ENCODE data around the gene IP6K3.

IP6K3 gene

DNA sequence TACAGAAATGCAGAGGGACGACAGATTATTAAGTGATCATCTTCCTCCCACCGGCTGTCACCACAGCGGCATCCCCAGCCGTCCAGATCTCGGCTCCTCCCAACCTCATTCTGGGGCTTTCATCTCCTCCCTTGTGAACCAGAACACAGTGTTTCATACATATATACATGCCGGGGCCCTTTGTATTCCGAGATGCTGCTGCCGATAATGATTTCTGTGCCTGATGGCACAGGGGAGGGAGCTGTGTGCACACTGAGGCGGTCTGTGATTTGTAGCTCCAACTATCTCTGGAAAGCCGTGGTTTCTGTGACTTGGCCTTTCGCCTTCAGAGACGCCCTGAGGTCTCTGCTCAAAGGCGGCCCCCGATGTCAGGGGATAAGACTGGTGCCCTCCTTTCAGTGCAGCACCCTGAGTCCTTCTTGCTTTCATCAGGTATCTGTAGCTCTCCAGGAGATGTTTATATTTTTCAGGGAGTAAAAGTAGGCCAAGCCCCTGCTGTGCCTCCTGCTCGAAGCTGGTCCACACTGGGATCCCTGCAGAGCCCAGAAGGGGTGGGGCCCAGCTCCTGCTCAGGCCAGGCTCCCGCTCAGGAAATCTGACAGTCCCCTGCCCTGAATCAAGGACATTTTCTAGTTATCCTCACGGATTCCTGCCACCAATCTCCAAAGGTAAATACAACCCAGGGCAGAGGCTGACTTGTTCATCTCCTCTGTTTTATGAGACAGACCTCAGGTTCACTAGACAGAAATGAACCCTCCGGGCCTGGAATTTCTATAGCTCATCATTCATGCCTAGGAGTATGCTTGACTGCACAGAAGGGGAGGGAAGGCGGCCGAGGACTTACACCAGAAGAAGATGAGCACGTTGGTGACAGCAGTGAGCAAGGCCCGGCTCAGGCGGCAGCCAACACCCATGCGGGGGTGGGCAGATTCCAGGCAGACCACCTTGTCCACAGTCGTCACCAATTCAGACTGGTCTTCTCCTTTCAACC is 31.0 kb upstream of the IP6K3 start:
- no peak for DNase-seq

GRCh38 chr6:33776764-33777163 is 30.1 kb upstream of the IP6K3 start:
- no peak for DNase-seq

- no peak for DNase-seq
Measured at GRCh38 chr6:33776186-33776585, 29.5 kb upstream of the IP6K3 start.

DNA sequence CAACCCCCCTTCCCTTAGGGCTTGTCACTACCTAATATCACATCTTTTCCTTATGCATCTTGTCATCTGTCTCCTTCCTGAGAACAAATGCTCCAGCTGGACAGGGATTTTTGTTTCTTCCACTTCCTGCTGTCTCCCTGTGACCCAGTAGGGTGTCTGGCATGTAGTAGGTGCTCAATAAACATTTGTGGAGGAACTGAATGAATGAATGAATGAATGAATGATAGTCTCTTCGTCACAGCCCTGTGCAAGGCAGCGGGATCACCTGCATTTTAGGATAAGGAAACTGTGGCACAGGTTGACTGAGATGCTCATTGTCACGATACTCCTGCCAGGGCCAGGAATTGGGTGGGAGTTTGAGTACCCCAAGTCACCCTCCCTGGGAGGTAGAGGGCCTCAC is 28.1 kb upstream of the IP6K3 start:
- no peak for DNase-seq

DNA sequence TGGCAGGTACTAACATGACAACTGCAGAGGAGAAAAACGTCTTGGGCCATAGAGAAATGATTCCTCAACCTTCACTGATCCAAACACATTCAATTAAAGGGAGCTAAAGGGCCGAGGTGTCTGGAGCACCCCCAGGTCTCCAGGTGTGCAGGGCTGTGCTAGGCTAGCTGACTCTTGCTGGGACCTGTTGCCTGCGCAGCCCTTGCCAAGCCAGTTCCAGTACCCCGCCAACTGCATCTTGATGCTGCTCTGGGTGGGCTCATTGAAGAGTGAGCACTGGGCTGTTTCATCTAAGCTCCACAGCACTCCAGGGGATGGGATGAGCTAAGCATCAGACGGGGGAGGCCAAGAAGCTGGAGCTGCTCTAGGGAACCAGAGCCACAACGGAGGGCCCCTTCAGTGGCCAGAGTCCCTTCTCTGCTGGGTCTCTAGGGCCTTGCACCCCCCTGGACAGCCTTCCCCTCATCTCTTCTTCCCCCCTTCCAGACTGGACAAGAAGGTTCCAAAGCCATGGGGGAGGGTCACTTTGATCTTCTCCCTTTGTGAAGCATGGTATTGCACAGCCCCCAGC is 26.3 kb upstream of the IP6K3 start:
- no peak for DNase-seq

- no peak for DNase-seq
Measured at GRCh38 chr6:33772082-33772830, 25.6 kb upstream of the IP6K3 start.

GRCh38 chr6:33771146-33772081 is 24.7 kb upstream of the IP6K3 start:
- DNase-seq: peak; percentile 88

DNA sequence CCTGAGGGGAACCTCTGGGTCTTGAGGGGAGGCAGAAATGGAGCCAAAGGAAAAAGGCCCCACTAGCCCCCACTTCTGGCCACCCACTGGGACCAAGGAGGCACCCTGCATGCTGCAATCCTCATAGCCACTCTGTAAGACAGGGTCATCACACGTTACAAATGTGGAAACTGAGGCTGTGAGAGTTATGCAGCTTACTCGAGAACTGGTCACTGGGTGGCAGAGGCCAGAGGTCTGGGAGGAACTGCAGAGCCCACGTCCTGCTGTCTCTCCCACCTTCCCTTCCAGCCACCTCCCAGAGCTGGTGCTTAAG is 24.1 kb upstream of the IP6K3 start:
- no peak for DNase-seq

DNA sequence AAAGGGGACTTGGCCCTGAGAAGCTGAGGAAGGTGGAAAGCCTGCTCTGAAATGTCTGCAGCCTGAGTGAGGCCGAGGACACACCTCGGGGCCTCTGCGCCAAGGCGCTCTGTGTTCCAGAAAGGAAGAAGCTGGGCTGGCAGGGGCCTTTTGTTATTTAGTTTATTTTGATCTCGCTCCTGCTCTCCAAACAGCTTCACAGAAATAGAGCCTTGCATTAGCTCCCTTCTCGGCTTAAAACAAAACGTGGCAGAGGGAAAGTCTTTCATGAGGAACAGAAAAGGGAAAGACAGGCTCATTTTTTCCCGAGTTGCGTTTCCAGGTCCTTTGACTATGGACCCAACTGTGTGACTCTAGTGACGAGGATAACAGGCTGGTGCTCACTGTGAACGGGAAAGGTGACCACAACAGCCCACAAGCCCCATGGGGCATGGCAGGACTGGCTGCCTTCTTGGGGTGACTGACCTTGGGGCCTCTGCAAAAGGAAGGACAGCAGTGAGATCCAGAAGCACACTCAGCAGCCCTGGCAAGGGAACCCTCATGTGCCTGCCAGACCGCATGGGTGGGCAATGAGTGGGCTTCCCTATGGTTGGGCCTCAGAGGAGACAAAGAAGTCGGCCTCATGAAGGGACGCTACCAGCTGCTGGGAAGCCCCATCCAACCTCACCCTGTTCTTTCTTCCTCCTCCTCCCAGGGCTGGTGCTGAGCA is 23.6 kb upstream of the IP6K3 start:
- DNase-seq: no peak

GRCh38 chr6:33769248-33769821 is 22.6 kb upstream of the IP6K3 start:
- no peak for DNase-seq

DNA sequence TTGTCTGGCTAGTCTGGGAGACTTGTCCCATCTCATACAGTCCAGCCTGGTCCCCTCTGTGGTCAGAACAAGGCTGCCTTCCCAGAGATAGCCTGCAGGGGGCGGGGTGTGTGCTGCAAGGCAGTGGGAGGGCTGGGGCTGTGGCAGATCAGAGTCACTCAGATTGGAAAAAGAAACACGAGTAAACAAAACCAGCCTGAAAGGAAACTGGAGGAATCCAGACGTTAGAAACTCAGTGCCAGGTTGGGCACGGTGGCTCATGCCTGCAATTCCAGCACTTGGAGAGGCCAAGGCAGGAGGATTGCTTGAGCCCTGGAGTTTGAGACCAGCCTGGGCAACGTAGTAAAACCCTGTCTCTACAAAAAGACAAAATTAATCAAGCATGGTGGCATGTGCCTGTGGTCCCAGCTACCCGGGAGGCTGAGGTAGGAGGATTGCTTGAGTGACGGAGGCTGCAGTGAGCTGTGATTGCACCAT is 22.0 kb upstream of the IP6K3 start:
- peak; percentile 85 for DNase-seq

DNA sequence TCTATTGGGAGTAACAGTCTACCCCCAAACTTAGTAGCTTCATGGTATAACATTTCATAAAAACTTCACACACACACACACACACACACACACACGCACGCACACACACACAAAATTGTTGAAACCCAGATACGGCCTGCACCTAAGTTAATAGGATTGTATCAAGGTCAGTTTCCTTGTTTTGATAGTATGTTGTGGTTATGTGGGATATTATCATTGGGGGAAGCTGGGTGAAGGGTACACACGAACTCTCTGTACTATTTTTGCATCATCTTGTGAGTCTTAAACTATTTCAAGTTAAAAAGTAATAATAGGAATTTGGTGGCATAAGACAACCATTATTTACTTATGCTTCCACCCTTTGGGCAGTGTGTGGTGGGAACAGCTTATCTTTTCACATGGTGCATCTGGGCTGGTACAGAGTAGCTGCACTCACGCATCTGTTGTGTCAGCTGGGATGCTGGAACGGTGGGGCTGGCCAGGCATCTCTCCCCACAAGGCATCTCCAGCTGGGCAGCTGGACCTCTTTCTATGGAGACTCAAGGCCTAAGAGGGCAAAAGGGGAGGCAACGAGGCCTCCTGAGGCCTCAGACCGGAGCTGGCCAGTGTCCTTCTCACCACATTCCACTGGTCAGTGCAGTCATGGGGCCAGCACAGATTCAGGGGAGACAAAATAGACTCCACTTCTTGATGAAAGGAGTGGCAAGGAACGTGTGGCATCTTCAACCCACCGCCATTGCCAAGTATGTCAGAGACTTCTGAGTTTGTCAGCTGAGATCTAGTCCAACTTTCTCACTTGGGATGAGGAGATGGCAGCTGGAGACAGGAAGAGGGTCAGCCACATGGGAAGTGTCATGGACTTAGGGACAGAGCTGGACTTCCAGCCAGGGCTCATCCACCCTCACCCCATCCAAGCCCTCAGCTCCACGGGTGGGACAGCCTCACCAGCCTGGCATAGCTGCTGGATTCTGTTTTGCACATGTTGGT is 20.5 kb upstream of the IP6K3 start:
- DNase-seq: no peak

- DNase-seq: no peak
Measured at GRCh38 chr6:33765368-33765767, 18.7 kb upstream of the IP6K3 start.

DNA sequence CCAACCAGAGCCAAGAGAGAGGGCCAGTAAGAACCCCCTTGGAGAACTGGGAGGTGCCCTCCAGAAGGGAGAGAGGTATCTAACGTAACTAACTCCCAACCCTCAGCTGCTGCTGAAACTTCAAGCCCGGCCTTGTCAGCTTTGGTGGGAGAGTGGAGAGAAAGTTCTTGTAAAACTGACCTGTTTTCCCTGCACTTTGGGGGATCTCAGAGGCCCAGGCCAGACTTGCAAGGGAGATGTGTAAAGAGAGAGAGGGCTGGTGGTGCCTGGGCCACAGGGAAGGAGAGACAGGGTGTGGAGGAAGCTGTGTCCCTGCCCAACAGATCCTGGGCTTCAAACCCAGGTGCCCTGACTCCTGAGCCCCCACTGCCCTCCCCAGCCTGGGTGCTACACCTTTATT is 17.3 kb upstream of the IP6K3 start:
- no peak for DNase-seq

DNA sequence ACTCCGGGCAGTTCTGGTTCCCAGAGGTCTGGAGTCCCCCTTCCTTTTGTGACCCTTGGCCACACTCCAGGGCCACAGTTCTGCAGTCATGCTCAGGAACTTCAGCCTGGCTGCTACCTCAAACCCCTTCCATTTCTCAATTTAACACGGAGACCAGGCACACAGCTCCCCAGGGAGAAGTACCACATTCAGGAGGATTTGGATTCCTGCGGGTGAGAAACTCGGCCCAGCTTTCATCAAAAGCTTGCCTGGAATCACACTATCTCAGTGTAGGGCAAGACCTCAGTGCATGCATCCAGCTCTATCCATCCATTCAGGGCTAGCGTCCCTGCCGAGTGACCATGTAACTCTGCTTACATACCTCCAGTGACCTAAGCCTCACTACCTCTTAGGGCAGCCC is 16.8 kb upstream of the IP6K3 start:
- DNase-seq: no peak

GRCh38 chr6:33762713-33763112 is 16.0 kb upstream of the IP6K3 start:
- DNase-seq: no peak

- DNase-seq: peak; percentile 70
Measured at GRCh38 chr6:33761922-33762629, 15.4 kb upstream of the IP6K3 start.

DNA sequence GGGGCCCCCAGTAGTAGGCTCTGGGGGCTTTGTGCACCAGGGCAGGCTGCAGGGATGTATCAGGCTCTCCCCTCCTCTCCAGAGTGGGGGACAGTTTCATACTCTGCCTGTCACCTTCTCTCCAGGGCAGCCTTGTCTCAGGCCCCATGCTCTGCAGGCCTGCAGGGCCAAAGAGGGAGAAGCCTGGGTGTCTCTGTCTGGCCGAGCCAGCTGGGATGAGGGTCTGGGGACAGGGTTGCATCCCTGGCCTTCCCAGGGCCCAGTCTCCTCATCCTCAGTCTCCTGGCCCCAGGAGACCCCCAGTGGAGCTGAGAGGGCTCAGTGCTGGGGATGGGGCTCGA is 14.8 kb upstream of the IP6K3 start:
- no peak for DNase-seq

DNA sequence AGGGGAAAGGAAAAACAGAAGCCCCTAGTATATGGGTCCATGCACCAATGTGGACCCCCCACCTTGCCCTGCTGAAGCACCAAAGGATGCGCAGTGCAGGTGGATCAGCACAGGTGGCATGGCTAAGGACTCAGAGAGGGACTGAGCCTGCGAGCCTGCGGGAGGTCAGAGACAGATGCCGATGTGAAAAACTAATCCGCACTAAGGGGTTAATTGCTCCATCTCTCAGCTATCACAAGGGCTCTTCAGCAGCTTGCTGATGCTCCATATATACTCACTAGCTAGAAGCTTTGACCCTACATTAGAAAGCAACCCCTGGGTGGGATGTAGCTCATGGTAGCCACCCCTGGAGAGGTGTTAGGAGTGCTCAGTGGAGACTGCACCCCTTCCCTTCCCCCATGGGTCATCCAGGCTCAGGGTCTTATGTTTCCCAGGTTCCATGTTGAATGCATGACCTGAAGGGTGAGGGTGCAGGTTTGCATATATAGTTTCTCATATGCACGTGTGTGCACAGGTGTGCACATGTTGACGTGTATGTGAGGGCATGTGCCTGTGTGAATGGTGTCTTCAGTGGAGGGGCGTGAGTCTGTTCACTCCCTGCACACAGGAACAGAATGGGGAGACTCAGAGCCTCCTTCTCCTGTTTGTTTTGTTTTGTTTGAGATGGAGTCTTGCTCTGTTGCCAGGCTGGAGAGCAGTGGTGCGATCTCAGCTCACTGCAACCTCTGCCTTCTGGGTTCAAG is 13.4 kb upstream of the IP6K3 start:
- DNase-seq: no peak
